ENCODE results near the gene MSI2. TPM values are rescaled to one million over a fixed set of nuclear protein-coding genes. Genes with fewer than 3 reads are reported as not detected.

Gene MSI2
- total and polyA plus RNA-seq, 7 donors = 12.6 to 25.8 (median 21.3) TPM

- no peaks in the 10 kb centered on the region for H3K9me3 ChIP-seq
- H3K4me3 ChIP-seq = no peak overlapping the region
- TF ChIP-seq, protein P1, sequence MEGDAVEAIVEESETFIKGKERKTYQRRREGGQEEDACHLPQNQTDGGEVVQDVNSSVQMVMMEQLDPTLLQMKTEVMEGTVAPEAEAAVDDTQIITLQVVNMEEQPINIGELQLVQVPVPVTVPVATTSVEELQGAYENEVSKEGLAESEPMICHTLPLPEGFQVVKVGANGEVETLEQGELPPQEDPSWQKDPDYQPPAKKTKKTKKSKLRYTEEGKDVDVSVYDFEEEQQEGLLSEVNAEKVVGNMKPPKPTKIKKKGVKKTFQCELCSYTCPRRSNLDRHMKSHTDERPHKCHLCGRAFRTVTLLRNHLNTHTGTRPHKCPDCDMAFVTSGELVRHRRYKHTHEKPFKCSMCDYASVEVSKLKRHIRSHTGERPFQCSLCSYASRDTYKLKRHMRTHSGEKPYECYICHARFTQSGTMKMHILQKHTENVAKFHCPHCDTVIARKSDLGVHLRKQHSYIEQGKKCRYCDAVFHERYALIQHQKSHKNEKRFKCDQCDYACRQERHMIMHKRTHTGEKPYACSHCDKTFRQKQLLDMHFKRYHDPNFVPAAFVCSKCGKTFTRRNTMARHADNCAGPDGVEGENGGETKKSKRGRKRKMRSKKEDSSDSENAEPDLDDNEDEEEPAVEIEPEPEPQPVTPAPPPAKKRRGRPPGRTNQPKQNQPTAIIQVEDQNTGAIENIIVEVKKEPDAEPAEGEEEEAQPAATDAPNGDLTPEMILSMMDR (IDR thresholded peaks at IDR 0.05) = no peak
- TF ChIP-seq POLR2AphosphoS5 (IDR thresholded peaks at IDR 0.05) (no peak), POLR2A (IDR thresholded peaks at IDR 0.05) (no peak), EP300 (IDR thresholded peaks at IDR 0.05) (no peak)
- no peak overlapping the region for H3K27ac ChIP-seq
- DNase-seq = no peak
- 86 to 87% methylated on average over 8 of the region's 8 CpGs for WGBS, 2 donors
- peaks cover 0 to 32% (median 28%) of the 10 kb centered on the region in 4 donors for H3K4me1 ChIP-seq
- intact Hi-C loops (cut with DNase I) = loop anchor here (10.0 kb wide), 1 partner anchor 285 kb away; the partner anchor contains the start of gene MSI2
- no peaks in the 10 kb centered on the region for H3K36me3 ChIP-seq
- H3K27me3 ChIP-seq = no peaks in the 10 kb centered on the region
Measured at GRCh38 chr17:57539529-57540301, 283.4 kb downstream of the MSI2 start.

- WGBS, 2 donors = 95 to 96% methylated on average over 2 of the region's 2 CpGs
- H3K27ac ChIP-seq = no peak overlapping the region
Measured at GRCh38 chr17:57540596-57540995, 284.3 kb downstream of the MSI2 start.

DNA sequence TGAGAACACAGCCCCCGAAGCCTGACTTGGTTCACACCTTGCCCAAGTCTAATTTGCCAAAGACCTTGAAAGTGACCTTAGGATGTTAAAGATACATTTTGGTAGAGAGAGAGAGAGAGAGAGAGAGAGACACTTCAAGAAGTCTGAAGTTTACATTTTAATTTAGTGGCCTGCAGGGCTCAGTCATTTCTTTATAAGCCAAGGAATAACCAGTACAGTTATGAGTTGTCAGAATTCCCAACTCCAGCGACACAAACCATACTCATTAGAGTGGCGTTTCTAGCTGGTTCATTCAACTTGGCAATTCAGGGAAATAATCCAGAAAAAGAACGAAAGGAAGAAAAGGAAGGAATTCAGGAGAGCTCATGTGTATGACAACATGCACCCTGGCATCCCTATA, 284.7 kb downstream of the MSI2 start:
- H3K4me3 ChIP-seq = no peak overlapping the region
- no peak for DNase-seq
- TF ChIP-seq POLR2AphosphoS5 (IDR thresholded peaks at IDR 0.05) (no peak), POLR2A (IDR thresholded peaks at IDR 0.05) (no peak), EP300 (IDR thresholded peaks at IDR 0.05) (no peak)
- TF ChIP-seq, protein P1 (IDR thresholded peaks at IDR 0.05) = no peak
- no peaks in the 10 kb centered on the region for H3K36me3 ChIP-seq
- H3K4me1 ChIP-seq = peaks cover 0 to 30% (median 27%) of the 10 kb centered on the region in 4 donors
- 92 to 93% methylated on average over 4 of the region's 4 CpGs for WGBS, 2 donors
- peak overlapping the region in 1 of 4 donors; percentile 61 for H3K27ac ChIP-seq
- intact Hi-C loops (cut with DNase I) = loop anchor here (10.0 kb wide), 1 partner anchor 286 kb away; the partner anchor contains the start of gene MSI2
- no peaks in the 10 kb centered on the region for H3K9me3 ChIP-seq
- H3K27me3 ChIP-seq = no peaks in the 10 kb centered on the region

More at GRCh38 chr17:57540596-57540995, 284.3 kb downstream of the MSI2 start:
- Histone ChIP-seq H3K27me3 (no peaks in the 10 kb centered on the region), H3K4me3 (no peak overlapping the region), H3K36me3 (no peaks in the 10 kb centered on the region), H3K9me3 (no peaks in the 10 kb centered on the region), H3K4me1 (peaks cover 0 to 30% (median 27%) of the 10 kb centered on the region in 4 donors)
- DNase-seq = no peak
- intact Hi-C loops (cut with DNase I) = loop anchor here (10.0 kb wide), 1 partner anchor 286 kb away; the partner anchor contains the start of gene MSI2
- TF ChIP-seq EP300 (IDR thresholded peaks at IDR 0.05) = no peak
- TF ChIP-seq POLR2AphosphoS5 (IDR thresholded peaks at IDR 0.05) = no peak
- TF ChIP-seq POLR2A (IDR thresholded peaks at IDR 0.05) = no peak
- TF ChIP-seq, protein P1 (IDR thresholded peaks at IDR 0.05) = no peak

- TF ChIP-seq POLR2AphosphoS5 (IDR thresholded peaks at IDR 0.05) = peak; percentile 30 to 81 (median 61)
- TF ChIP-seq POLR2A (IDR thresholded peaks at IDR 0.05) = no peak
- TF ChIP-seq EP300 (IDR thresholded peaks at IDR 0.05) = peak in 1 of 4 donors; percentile 56
- Histone ChIP-seq H3K4me3 (no peak overlapping the region), H3K27ac (peak overlapping the region in 1 of 4 donors; percentile 61), H3K27me3 (no peaks in the 10 kb centered on the region), H3K9me3 (no peaks in the 10 kb centered on the region), H3K36me3 (no peaks in the 10 kb centered on the region), H3K4me1 (peaks cover 0 to 30% (median 27%) of the 10 kb centered on the region in 4 donors)
- WGBS, 2 donors = 89 to 92% methylated on average over 17 of the region's 17 CpGs
- peak; percentile 80 for DNase-seq
- intact Hi-C loops (cut with DNase I) = loop anchor here (10.0 kb wide), 1 partner anchor 287 kb away; the partner anchor contains the start of gene MSI2
Measured at GRCh38 chr17:57541472-57542394, 285.4 kb downstream of the MSI2 start.

Measured in sigmoid colon (tissue), 7 donors.